GM23248 (cell line): ENCODE results near the gene USF2. TPM values are rescaled to one million over a fixed set of nuclear protein-coding genes. Genes with fewer than 3 reads are reported as not detected.

Experiments
- DNase-seq: peaks from one replicate; pipeline ENCODE4 v3.0.0-alpha.2; 2015
- H2AFZ ChIP-seq: fragments of 200-600 bp; sonication (generic); 2 replicates; pipeline ENCODE4 v1.6.1; 2016; ENCODE audit warnings: antibody characterized with exemption
- H3F3A ChIP-seq: fragments of 200-600 bp; sonication (generic); 2 replicates; pipeline ENCODE4 v1.6.1; 2016; ENCODE audit warnings: mild to moderate bottlenecking, antibody characterized with exemption, mixed run types; ENCODE audit not compliant: insufficient read depth
- H3K27ac ChIP-seq: fragments of 200-600 bp; sonication (generic); 2 replicates; pipeline ENCODE4 v1.5.1; 2016; ENCODE audit warnings: mild to moderate bottlenecking
- H3K27me3 ChIP-seq: fragments of 200-600 bp; sonication (generic); replicated peaks from 2 replicates; pipeline ENCODE4 v1.6.1; 2016; ENCODE audit warnings: mild to moderate bottlenecking; ENCODE audit not compliant: insufficient read depth
- H3K36me3 ChIP-seq: fragments of 200-600 bp; sonication (generic); 2 replicates; pipeline ENCODE4 v1.6.1; 2016; ENCODE audit warnings: low read depth, mild to moderate bottlenecking
- H3K4me1 ChIP-seq: fragments of 200-600 bp; sonication (generic); 2 replicates; pipeline ENCODE4 v1.6.1; 2016; ENCODE audit warnings: mild to moderate bottlenecking; ENCODE audit not compliant: insufficient read depth
- H3K4me2 ChIP-seq: fragments of 200-600 bp; sonication (generic); one replicate; pipeline ENCODE4 v1.6.1; 2016; ENCODE audit warnings: mild to moderate bottlenecking; ENCODE audit not compliant: unreplicated experiment
- H3K4me3 ChIP-seq: fragments of 200-600 bp; sonication (generic); 2 replicates; pipeline ENCODE4 v1.5.1; 2016; ENCODE audit warnings: mild to moderate bottlenecking
- H3K79me2 ChIP-seq: fragments of 200-600 bp; sonication (generic); 2 replicates; pipeline ENCODE4 v1.6.1; 2016; ENCODE audit warnings: mild to moderate bottlenecking; ENCODE audit not compliant: insufficient read depth
- H3K9ac ChIP-seq: fragments of 200-600 bp; sonication (generic); 2 replicates; pipeline ENCODE4 v1.6.1; 2016; ENCODE audit warnings: mild to moderate bottlenecking
- H3K9me2 ChIP-seq: fragments of 200-600 bp; sonication (generic); 2 replicates; pipeline ENCODE4 v1.6.1; 2016; ENCODE audit warnings: mixed run types, mild to moderate bottlenecking, moderate library complexity; ENCODE audit not compliant: insufficient read depth
- H3K9me3 ChIP-seq: fragments of 200-600 bp; sonication (generic); one replicate; pipeline ENCODE4 v1.6.1; 2017; ENCODE audit warnings: low read depth
- H4K20me1 ChIP-seq: fragments of 200-600 bp; sonication (generic); 2 replicates; pipeline ENCODE4 v1.6.0; 2016; ENCODE audit not compliant: insufficient read depth
- EZH2 ChIP-seq: fragments of 200-600 bp; sonication (generic); IDR thresholded peaks from 2 replicates; pipeline ENCODE4 v1.6.1; 2018; ENCODE audit warnings: antibody characterized with exemption, mild to moderate bottlenecking; ENCODE audit not compliant: insufficient read depth, poor library complexity, severe bottlenecking
- EZH2phosphoT487 ChIP-seq: fragments of 200-600 bp; sonication (generic); IDR thresholded peaks from 2 replicates; pipeline ENCODE4 v1.6.1; 2018; ENCODE audit warnings: antibody characterized with exemption, moderate library complexity, mild to moderate bottlenecking, low read depth; ENCODE audit not compliant: insufficient read depth
- WGBS, 2 experiments: methylation state at CpG; one replicate each; pipeline ENCODE4 v1.1.6; 2015 to 2017; ENCODE audit warnings: low lambda C conversion rate in 2 of 2, low coverage in 1 of 2; ENCODE audit errors: missing lambda C conversion rate in 2 of 2; 5-methylcytosine and 5-hydroxymethylcytosine counted together
- in situ Hi-C: fragments of 300-500 bp; cut with MboI; formaldehyde crosslinking; loops from 2 replicates; pipeline ENCODE4 v1.15.0; 2020
- polyA plus RNA-seq: library from polyadenylated mRNA; unstranded; fragments of >200 nt; fragmentation: Nextera tagmentation; extraction: Ambion mirVana; gene quantifications from 2 replicates; pipeline ENCODE4 v1.2.1, GENCODE V29; 2016
- total RNA-seq: library from RNA; depleted of rRNA; stranded (reverse); fragments of >200 nt; shearing (Covaris generic); gene quantifications from 2 replicates; pipeline ENCODE4 v1.2.3, GENCODE V29; 2014

The USF2 gene
- total and polyA plus RNA-seq, 2 experiments from 2014 or later = 10.4 to 64.6 TPM

DNA sequence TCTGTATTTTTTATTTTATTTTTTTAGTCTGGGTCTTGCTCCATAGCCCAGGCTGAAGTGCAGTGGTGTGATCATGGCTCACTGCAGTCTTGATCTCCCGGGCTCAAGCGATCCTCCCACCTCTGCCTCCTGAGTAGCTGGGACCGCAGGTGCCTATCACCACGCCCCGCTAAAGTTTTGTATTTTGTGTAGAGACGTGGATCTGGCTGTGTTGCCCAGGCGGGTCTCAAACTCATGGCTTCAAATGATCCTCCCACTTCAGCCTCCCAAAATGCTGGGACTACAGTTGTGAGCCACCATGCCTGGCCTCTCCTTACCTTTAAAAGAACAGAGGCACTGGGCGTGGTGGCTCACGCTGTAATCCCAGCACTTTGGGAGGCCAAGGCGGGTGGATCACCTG lies 19.0 kb downstream of the USF2 start:
- H4K20me1 ChIP-seq = no peaks in the 10 kb centered on the region
- H3F3A ChIP-seq = no peaks in the 10 kb centered on the region
- no peak overlapping the region for H3K9ac ChIP-seq
- H3K27ac ChIP-seq = no peak overlapping the region
- H3K4me2 ChIP-seq = no peak overlapping the region
- H3K27me3 ChIP-seq = peaks cover 9% of the 10 kb centered on the region
- H3K9me2 ChIP-seq = no peaks in the 10 kb centered on the region
- no peak overlapping the region for H2AFZ ChIP-seq
- H3K4me3 ChIP-seq = no peak overlapping the region
- 54 to 55% methylated on average over 10 of the region's 10 CpGs for WGBS, 2 experiments
- no peak for DNase-seq
- in situ Hi-C loops = no loop called here
- TF ChIP-seq EZH2 (no peak), EZH2phosphoT487 (no peak)
- H3K9me3 ChIP-seq = no peaks in the 10 kb centered on the region
- no peaks in the 10 kb centered on the region for H3K79me2 ChIP-seq
- H3K4me1 ChIP-seq = no peaks in the 10 kb centered on the region
- H3K36me3 ChIP-seq = no peaks in the 10 kb centered on the region

DNA sequence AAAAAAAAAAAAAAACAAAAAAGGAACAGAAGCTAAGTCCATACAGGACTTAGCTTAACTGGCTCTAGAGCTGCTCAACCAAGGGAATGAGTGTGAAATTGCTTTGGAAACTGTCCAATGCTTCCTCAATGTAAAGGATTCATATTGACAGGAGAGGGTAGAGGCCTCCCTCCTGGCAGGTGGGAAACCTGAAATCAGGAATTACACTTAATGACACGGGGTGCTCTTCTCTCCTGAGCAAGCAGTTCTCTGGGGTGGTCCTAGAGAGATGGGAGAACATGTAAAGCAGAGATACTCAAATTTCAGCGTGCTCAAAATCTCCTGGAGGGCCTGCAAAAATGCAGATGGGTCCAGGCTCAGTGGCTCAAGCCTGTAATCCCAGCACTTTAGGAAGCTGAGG lies 19.6 kb downstream of the USF2 start:
- Histone ChIP-seq H3K4me1 (no peaks in the 10 kb centered on the region), H3K4me3 (no peak overlapping the region), H3K9me2 (no peaks in the 10 kb centered on the region), H3K4me2 (no peak overlapping the region), H3K36me3 (no peaks in the 10 kb centered on the region), H2AFZ (no peak overlapping the region), H3K79me2 (no peaks in the 10 kb centered on the region), H3K27me3 (peaks cover 13% of the 10 kb centered on the region), H3K9me3 (no peaks in the 10 kb centered on the region), H3K9ac (no peak overlapping the region), H4K20me1 (no peaks in the 10 kb centered on the region), H3F3A (no peaks in the 10 kb centered on the region), H3K27ac (no peak overlapping the region)
- no peak for DNase-seq
- 25 to 47% methylated on average over 2 of the region's 2 CpGs for WGBS, 2 experiments
- in situ Hi-C loops = no loop called here
- TF ChIP-seq EZH2 (no peak), EZH2phosphoT487 (no peak)

DNA sequence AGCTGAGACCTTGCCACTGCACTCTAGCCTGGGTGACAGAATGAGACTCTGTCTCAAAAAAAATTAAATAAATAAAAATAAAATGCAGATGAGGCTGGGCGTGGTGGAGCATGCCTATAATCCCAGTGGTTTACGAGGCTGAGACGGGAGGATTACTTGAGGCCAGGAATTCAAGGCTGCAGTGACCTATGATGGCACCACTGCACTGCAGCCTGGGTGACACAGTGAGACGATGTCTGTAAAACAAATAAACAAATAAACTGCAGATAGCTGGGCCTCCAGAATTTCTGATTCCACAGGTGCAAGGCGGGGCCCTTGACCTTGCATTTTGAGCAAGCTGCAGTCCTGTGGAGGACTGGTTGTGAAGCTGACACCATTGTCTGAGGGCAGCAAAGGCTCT lies 20.1 kb downstream of the USF2 start:
- Histone ChIP-seq H3K9ac (no peak overlapping the region), H3K9me3 (no peaks in the 10 kb centered on the region), H3K4me2 (no peak overlapping the region), H4K20me1 (no peaks in the 10 kb centered on the region), H3F3A (no peaks in the 10 kb centered on the region), H3K4me3 (no peak overlapping the region), H3K9me2 (no peaks in the 10 kb centered on the region), H2AFZ (no peak overlapping the region), H3K4me1 (no peaks in the 10 kb centered on the region), H3K36me3 (no peaks in the 10 kb centered on the region), H3K27ac (no peak overlapping the region), H3K27me3 (peaks cover 19% of the 10 kb centered on the region), H3K79me2 (no peaks in the 10 kb centered on the region)
- in situ Hi-C loops = no loop called here
- no peak for TF ChIP-seq EZH2phosphoT487
- WGBS, 2 experiments = 46 to 51% methylated on average over 5 of the region's 5 CpGs
- DNase-seq = no peak

DNA sequence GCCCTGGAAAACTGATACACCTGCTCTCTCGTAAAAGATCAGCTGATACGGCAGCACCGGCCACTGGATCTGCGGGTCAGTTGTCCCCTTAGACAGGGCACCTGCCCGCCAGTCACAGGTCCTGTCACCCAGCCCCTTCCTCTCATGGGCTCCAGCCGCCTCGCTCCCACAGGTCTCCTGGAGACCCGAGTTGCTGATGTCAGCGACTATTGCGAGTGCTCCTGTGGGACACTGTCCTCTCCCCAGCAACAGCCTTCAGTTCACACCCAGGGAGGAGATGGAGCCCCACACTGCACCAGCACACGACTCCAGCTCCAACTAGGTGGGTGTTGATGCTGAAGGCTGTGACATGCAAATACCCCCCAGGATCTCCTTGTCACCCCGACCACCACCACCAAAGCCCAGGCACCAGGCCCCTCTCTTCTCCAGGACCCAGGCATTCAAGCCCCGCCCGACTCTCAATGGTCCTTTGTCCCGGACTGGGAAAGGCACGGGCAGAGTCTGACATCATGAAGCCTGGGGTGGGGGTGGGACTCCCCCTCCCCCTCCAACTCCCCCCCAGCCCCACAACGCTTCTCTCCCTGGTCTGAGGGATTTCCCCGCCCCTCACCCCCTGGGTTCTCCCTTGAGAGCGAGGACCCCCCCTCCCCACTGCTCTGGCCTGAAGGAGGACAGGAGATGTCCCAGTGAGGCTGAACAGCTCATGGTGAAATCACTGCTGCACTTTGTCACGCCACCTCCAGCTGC lies 21.8 kb downstream of the USF2 start:
- Histone ChIP-seq H3F3A (no peaks in the 10 kb centered on the region), H3K9me2 (no peaks in the 10 kb centered on the region), H3K4me2 (no peak overlapping the region), H3K4me3 (no peak overlapping the region), H3K9me3 (no peaks in the 10 kb centered on the region), H3K4me1 (peaks cover 8% of the 10 kb centered on the region; the same call in 1 of the 2 replicates), H4K20me1 (no peaks in the 10 kb centered on the region), H2AFZ (no peak overlapping the region), H3K27ac (no peak overlapping the region), H3K9ac (no peak overlapping the region), H3K36me3 (no peaks in the 10 kb centered on the region), H3K79me2 (no peaks in the 10 kb centered on the region), H3K27me3 (peaks cover 32% of the 10 kb centered on the region)
- DNase-seq = no peak
- TF ChIP-seq EZH2phosphoT487 = no peak
- TF ChIP-seq EZH2 = no peak
- 61 to 62% methylated on average over 14 to 20 of the region's 20 CpGs for WGBS, 2 experiments
- in situ Hi-C loops = no loop called here
